Activated CD4-positive, alpha-beta T cell treated with anti-CD3 and anti-CD28 coated beads for 36 hours (primary cell): ENCODE results near the gene MAG. TPM values are rescaled to one million over a fixed set of nuclear protein-coding genes. Genes with fewer than 3 reads are reported as not detected.

Experiments
- ATAC-seq: fragments of 200-7000 bp; cut with Tn5 transposase; one replicate; pipeline ENCODE4 v1.10.0; 2021; ENCODE audit warnings: mild to moderate bottlenecking, moderate library complexity
- CTCF ChIA-PET: fragments of 350-600 bp; sonication (Branson Sonifier 250); formaldehyde crosslinking; loops from one replicate; lab custom pipeline; 2021; ENCODE audit warnings: antibody characterized with exemption; lab: Charles Lee
- POLR2A ChIA-PET: fragments of 350-600 bp; sonication (Branson Sonifier 250); formaldehyde crosslinking; loops from one replicate; lab custom pipeline; 2021; ENCODE audit warnings: antibody characterized with exemption, inconsistent platforms; lab: Charles Lee
- DNase-seq: peaks from one replicate; pipeline ENCODE4 v3.0.0-alpha.2; 2020
- H3K27ac Mint-ChIP-seq: one replicate; pipeline ENCODE4 v1.8.0; 2021; ENCODE audit warnings: mixed read lengths
- H3K27me3 Mint-ChIP-seq: one replicate; pipeline ENCODE4 v1.8.0; 2021; ENCODE audit warnings: mixed read lengths
- H3K36me3 Mint-ChIP-seq: one replicate; pipeline ENCODE4 v1.8.0; 2021; ENCODE audit warnings: low read depth, mixed read lengths
- H3K4me1 Mint-ChIP-seq: one replicate; pipeline ENCODE4 v1.8.0; 2021; ENCODE audit warnings: mixed read lengths
- H3K4me3 Mint-ChIP-seq: one replicate; pipeline ENCODE4 v1.8.0; 2021; ENCODE audit warnings: mild to moderate bottlenecking, moderate library complexity, mixed read lengths
- H3K9me3 Mint-ChIP-seq: one replicate; pipeline ENCODE4 v1.8.0; 2021; ENCODE audit warnings: low read depth, mixed read lengths
- intact Hi-C, 2 experiments: fragments of 100-400 bp; cut with DNase I in 1 of 2; cut with micrococcal nuclease in 1 of 2; formaldehyde crosslinking; loops; one replicate each; pipeline versions ENCODE4 v1.14.2 to v1.15.1; 2022 to 2024; cut with DNase I, micrococcal nuclease
- total RNA-seq, 2 experiments: library from RNA; stranded (reverse); gene quantifications; one replicate each; pipeline ENCODE4 v1.2.3, GENCODE V29; 2021

MAG gene
- total RNA-seq, 2 experiments from 2014 or later: 0.19 to 0.34 TPM

- intact Hi-C loops: no loop called here
- POLR2A ChIA-PET: no interaction called here
- DNase-seq (no peak), ATAC-seq (no peak)
- Mint-ChIP-seq H3K27ac (no peak overlapping the region), H3K27me3 (peaks cover under 1% of the 10 kb centered on the region), H3K4me1 (peaks cover 14% of the 10 kb centered on the region), H3K4me3 (no peak overlapping the region), H3K36me3 (peaks cover 7% of the 10 kb centered on the region), H3K9me3 (no peaks in the 10 kb centered on the region)
- CTCF ChIA-PET: interaction anchor here (0.5 to 1.3 kb wide), 4 partner anchors 12 to 256 kb away, joined by 3 to 4 read pairs (median 3); no protein-coding TSS in a partner anchor
These were observed 37.3 kb upstream of the MAG start for GRCh38 chr19:35254341-35255297.

GRCh38 chr19:35256566-35256965 lies 35.4 kb upstream of the MAG start:
- intact Hi-C loops: no loop called here
- Mint-ChIP-seq H3K36me3 (peaks cover 7% of the 10 kb centered on the region), H3K4me3 (no peak overlapping the region), H3K9me3 (no peaks in the 10 kb centered on the region), H3K27me3 (no peaks in the 10 kb centered on the region), H3K4me1 (peaks cover 13% of the 10 kb centered on the region), H3K27ac (no peak overlapping the region)
- ChIA-PET CTCF (interaction anchor here (0.7 to 1.0 kb wide), 2 partner anchors 14 to 56 kb away, joined by 3 read pairs; no protein-coding TSS in a partner anchor), POLR2A (interaction anchor here (0.6 kb wide), 1 partner anchor 449 kb away, joined by 3 read pairs; no protein-coding TSS in a partner anchor)
- no peak for DNase-seq
- ATAC-seq: no peak

DNA sequence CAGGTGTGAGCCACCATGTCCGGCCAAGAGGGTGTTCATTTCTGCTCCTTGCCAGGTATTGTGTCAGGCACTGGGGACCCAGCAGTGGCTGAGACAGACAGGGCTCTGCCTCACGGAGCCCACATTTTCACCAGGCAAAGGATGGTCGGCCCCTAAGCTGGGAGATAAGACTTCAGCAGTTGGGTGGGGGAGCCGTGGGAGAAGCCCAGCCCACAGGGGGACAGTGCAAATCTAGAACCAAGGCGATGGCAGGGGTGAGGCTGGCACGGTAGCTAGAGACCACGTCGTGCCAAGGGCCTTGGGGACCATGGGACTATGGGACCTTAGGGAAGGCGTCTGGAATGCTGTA lies 34.9 kb upstream of the MAG start:
- H3K9me3 Mint-ChIP-seq: no peaks in the 10 kb centered on the region
- ChIA-PET POLR2A (no interaction called here), CTCF (interaction anchor here (0.6 to 1.0 kb wide), 3 partner anchors 9 to 98 kb away, joined by 3 to 5 read pairs (median 3); no protein-coding TSS in a partner anchor)
- intact Hi-C loops: no loop called here
- H3K4me1 Mint-ChIP-seq: peaks cover 13% of the 10 kb centered on the region
- DNase-seq: peak; percentile 2
- no peak for ATAC-seq
- H3K36me3 Mint-ChIP-seq: peaks cover 6% of the 10 kb centered on the region
- no peak overlapping the region for H3K4me3 Mint-ChIP-seq
- no peak overlapping the region for H3K27ac Mint-ChIP-seq
- H3K27me3 Mint-ChIP-seq: no peaks in the 10 kb centered on the region

GRCh38 chr19:35260694-35261304 lies 31.2 kb upstream of the MAG start:
- no peak overlapping the region for H3K4me3 Mint-ChIP-seq
- ChIA-PET CTCF (no interaction called here), POLR2A (no interaction called here)
- H3K4me1 Mint-ChIP-seq: peaks cover 24% of the 10 kb centered on the region
- no peak for ATAC-seq
- no peaks in the 10 kb centered on the region for H3K9me3 Mint-ChIP-seq
- peak; percentile 3 for DNase-seq
- intact Hi-C loops: no loop called here
- no peak overlapping the region for H3K27ac Mint-ChIP-seq
- peaks cover 6% of the 10 kb centered on the region for H3K36me3 Mint-ChIP-seq
- no peaks in the 10 kb centered on the region for H3K27me3 Mint-ChIP-seq

DNA sequence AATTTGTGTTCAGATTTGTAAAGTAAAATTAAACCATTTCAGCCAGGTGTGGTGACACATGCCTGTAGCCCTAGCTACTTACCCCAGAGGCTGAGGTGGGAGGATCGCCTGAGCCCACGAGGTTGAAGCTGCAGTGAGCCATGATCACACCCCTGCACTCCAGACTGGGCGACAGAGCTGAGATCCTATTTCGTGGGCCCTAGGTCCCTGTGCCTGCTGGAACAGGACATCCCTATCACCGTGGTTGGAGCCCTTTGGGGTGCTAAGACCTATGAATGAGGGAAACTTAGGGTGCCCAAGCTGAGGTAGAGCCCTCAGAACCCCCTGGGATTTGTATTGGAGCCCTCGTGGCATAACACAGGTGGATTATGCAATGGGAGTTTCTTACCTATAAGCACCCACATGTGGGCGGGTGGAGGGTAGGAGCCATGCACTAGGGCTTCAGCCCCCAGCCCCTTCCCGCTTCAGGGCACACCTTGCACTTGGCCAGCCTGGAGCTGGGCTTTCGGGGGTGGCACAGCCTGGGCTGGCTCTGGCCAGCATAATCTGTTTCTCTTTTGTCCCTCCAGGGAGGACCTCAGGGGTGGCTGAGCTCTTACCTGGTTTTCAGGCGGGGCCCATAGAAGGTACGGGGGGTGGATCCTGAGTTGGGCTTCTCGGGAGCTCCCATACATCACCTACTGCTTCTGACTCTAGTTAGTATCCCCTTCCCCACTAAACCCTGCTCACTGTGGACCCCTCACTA lies 30.4 kb upstream of the MAG start:
- H3K4me1 Mint-ChIP-seq: peaks cover 28% of the 10 kb centered on the region
- CTCF ChIA-PET: no interaction called here
- H3K4me3 Mint-ChIP-seq: no peak overlapping the region
- H3K9me3 Mint-ChIP-seq: no peaks in the 10 kb centered on the region
- peaks cover 12% of the 10 kb centered on the region for H3K36me3 Mint-ChIP-seq
- POLR2A ChIA-PET: no interaction called here
- no peaks in the 10 kb centered on the region for H3K27me3 Mint-ChIP-seq
- no peak overlapping the region for H3K27ac Mint-ChIP-seq
- intact Hi-C loops: no loop called here
- DNase-seq (peak; percentile 8), ATAC-seq (no peak)

- intact Hi-C loops: no loop called here
- ChIA-PET CTCF (no interaction called here), POLR2A (no interaction called here)
- Mint-ChIP-seq H3K4me1 (peaks cover 25% of the 10 kb centered on the region), H3K4me3 (no peak overlapping the region), H3K36me3 (peaks cover 15% of the 10 kb centered on the region), H3K27me3 (no peaks in the 10 kb centered on the region), H3K9me3 (no peaks in the 10 kb centered on the region), H3K27ac (no peak overlapping the region)
- ATAC-seq: no peak
- peak; percentile 5 for DNase-seq
These were observed 29.7 kb upstream of the MAG start for GRCh38 chr19:35262101-35262761.

DNA sequence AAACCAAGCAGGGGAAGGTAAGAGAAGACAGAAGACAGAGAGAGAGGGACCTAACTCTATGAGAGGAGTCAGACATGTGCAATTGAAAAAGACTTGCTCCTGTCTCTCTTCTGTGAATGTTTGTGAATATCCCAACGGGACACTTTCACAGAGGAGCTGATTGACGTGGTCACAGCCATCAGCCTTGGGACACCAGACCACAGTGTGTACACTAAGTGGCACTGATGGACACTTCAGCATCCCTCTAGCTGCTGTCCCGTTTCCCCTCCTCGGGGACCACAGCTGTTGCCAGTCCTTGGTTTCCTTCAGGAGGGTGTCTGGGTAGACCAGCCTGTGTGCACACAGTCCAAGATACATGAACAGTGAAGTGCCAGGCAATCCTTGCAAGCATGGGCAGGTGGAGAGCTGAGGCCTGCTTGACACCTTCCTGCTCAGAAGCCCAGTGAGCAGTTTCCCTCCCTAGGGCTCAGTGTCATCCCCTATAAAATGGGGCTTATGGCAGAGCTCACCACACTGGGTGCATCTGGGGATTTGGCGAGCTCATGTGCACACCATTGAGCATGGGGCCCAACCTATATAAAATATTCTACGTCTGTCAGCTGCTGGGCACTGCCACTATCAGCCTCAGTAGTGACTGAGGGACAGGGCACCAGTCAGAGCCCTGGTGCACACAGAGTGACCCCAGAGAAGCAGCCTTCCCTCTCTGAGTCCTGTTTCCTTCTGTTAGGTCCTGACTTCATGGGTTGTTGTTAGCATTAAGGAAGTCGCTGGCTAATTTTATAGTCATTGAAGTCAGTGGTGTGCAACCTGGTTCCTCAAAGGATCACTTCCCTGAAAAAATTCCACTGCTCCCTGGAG lies 27.5 kb upstream of the MAG start:
- DNase-seq: peak; percentile 5
- Mint-ChIP-seq H3K27ac (no peak overlapping the region), H3K4me1 (peaks cover 18% of the 10 kb centered on the region), H3K27me3 (no peaks in the 10 kb centered on the region), H3K4me3 (no peak overlapping the region), H3K9me3 (no peaks in the 10 kb centered on the region), H3K36me3 (peaks cover 19% of the 10 kb centered on the region)
- intact Hi-C loops: loop anchor here in 1 of 2 experiments (5.0 kb wide), 1 partner anchor 52 kb away; no protein-coding TSS in a partner anchor
- ChIA-PET CTCF (interaction anchor here (0.7 to 1.1 kb wide), 3 partner anchors 17 to 123 kb away, joined by 3 to 4 read pairs (median 3); no protein-coding TSS in a partner anchor), POLR2A (interaction anchor here (0.6 to 1.5 kb wide), 4 partner anchors 17 to 420 kb away, joined by 3 to 12 read pairs (median 5); no protein-coding TSS in a partner anchor)
- no peak for ATAC-seq

- ATAC-seq (no peak), DNase-seq (peak; percentile 7)
- ChIA-PET POLR2A (interaction anchor here (0.7 kb wide), 1 partner anchor 101 kb away, joined by 3 read pairs; no protein-coding TSS in a partner anchor), CTCF (interaction anchor here (1.1 kb wide), 1 partner anchor 112 kb away, joined by 4 read pairs; no protein-coding TSS in a partner anchor)
- intact Hi-C loops: loop anchor here in 1 of 2 experiments (5.0 kb wide), 1 partner anchor 53 kb away; no protein-coding TSS in a partner anchor
- Mint-ChIP-seq H3K27ac (peak overlapping the region; percentile 73), H3K27me3 (no peaks in the 10 kb centered on the region), H3K4me1 (peaks cover 18% of the 10 kb centered on the region), H3K9me3 (no peaks in the 10 kb centered on the region), H3K4me3 (peak overlapping the region; percentile 88), H3K36me3 (peaks cover 19% of the 10 kb centered on the region)
These were observed 26.6 kb upstream of the MAG start for GRCh38 chr19:35265126-35265899.

DNA sequence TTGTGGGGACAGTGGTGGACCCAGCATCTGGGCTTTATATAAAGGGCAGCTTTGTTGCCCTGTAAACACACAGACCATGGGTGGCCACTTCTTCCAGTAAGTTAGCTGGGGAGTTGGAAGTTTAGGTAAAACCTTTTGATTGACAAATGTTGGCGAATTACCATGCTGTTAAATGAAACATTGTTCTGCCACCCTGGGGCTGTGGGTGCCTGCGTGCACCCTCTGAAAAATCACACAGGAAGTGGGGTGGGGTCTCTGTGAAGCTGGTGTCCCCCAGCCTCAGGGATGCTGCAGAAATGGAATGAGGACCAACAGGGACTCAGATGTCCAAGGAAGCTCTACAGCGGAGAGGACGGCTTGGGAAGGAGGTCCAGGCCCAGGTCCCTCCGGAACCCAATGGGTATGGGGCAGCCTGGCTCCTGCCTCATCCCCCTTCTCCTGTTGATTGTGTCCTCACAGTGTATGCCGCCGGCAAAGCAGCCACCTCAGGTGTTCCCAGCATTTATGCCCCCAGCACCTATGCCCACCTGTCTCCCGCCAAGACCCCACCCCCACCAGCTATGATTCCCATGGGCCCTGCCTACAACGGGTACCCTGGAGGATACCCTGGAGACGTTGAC lies 26.0 kb upstream of the MAG start:
- Mint-ChIP-seq H3K27me3 (no peaks in the 10 kb centered on the region), H3K4me1 (peaks cover 22% of the 10 kb centered on the region), H3K36me3 (peaks cover 23% of the 10 kb centered on the region), H3K4me3 (peak overlapping the region; percentile 88), H3K27ac (peak overlapping the region; percentile 73), H3K9me3 (no peaks in the 10 kb centered on the region)
- CTCF ChIA-PET: interaction anchor here (1.0 to 1.1 kb wide), 2 partner anchors 9 to 112 kb away, joined by 4 to 5 read pairs; no protein-coding TSS in a partner anchor
- POLR2A ChIA-PET: no interaction called here
- DNase-seq (peak; percentile 4), ATAC-seq (no peak)
- intact Hi-C loops: loop anchor here in 1 of 2 experiments (5.0 kb wide), 1 partner anchor 54 kb away; no protein-coding TSS in a partner anchor
